Measurements from ENCODE around the gene AQP12A. TPM values are rescaled to one million over a fixed set of nuclear protein-coding genes. Genes with fewer than 3 reads are reported as not detected.
"Not testable (repeated sequence)": the region's sequence is repeated elsewhere in the genome, so short reads cannot be mapped to it uniquely, and the experiment has no call there.

The AQP12A gene
- polyA plus RNA-seq, 1 of the 3 experiments (the other 2 are of a cell fraction): not detected

- no peak for TF ChIP-seq RAD21 (IDR thresholded peaks at IDR 0.05; ENCODE audit: low read length)
- TF ChIP-seq SIN3A (IDR thresholded peaks at IDR 0.05; ENCODE audit: borderline replicate concordance, low read depth, low read length): no peak
- no peak for TF ChIP-seq ELF1 (IDR thresholded peaks at IDR 0.05)
- no peak for TF ChIP-seq NRF1 (IDR thresholded peaks at IDR 0.05; ENCODE audit: low read depth, low read length)
- H3K79me2 ChIP-seq (ENCODE audit: insufficient read depth): no peaks in the 10 kb centered on the region
- POLR2A ChIA-PET: no interaction called here
- H3K36me3 ChIP-seq (replicated peaks in 1 of 2; ENCODE audit: control insufficient read depth in 1 of 2, insufficient read depth in 2 of 2, low read length in 1 of 2): no peaks in the 10 kb centered on the region
- H3K4me3 ChIP-seq (ENCODE audit: low read depth in 2 of 2, low read length in 1 of 2): no peak overlapping the region
- 10% methylated on average over 2 of the region's 3 CpGs for WGBS (ENCODE audit: low lambda C conversion rate)
- H2AFZ ChIP-seq (ENCODE audit: low read depth): no peak overlapping the region
- no peak for DNase-seq
- no peak overlapping the region for H3K4me2 ChIP-seq
- no peaks in the 10 kb centered on the region for H3F3A ChIP-seq (replicated peaks; ENCODE audit: insufficient read depth)
- no peak overlapping the region for H3K27ac ChIP-seq (ENCODE audit: low read depth in 2 of 2, low read length in 1 of 2)
- H3K4me1 ChIP-seq (ENCODE audit: control insufficient read depth in 1 of 2, insufficient read depth in 2 of 2, low read depth in 1 of 2, low read length in 1 of 2): no peaks in the 10 kb centered on the region
- no peak overlapping the region for H3K9ac ChIP-seq
- peaks cover 15% of the 10 kb centered on the region; the same call in 1 of the 2 replicates for H3K27me3 ChIP-seq (ENCODE audit: insufficient read depth)
- H4K20me1 ChIP-seq (ENCODE audit: insufficient read depth): no peaks in the 10 kb centered on the region
- no peaks in the 10 kb centered on the region for H3K9me2 ChIP-seq
- CTCF ChIA-PET: interaction anchor here (1.3 kb wide), 2 partner anchors 10 to 47 kb away, joined by 3 read pairs; no protein-coding TSS in a partner anchor
- H3K9me3 ChIP-seq: no peaks in the 10 kb centered on the region
Observed at GRCh38 chr2:240651185-240651584, 40.5 kb upstream of the AQP12A start.

- H2AFZ ChIP-seq (ENCODE audit: low read depth): 0 out of 2 replicates have a peak overlapping the region, but pooled peaks have one; percentile 29
- no peak overlapping the region for H3K4me3 ChIP-seq (ENCODE audit: low read depth in 2 of 2, low read length in 1 of 2)
- H3K27ac ChIP-seq (ENCODE audit: low read depth in 2 of 2, low read length in 1 of 2): no peak overlapping the region
- H3K27me3 ChIP-seq (ENCODE audit: insufficient read depth): peaks cover 15% of the 10 kb centered on the region; the same call in 1 of the 2 replicates
- no peaks in the 10 kb centered on the region for H3K9me2 ChIP-seq
- no peaks in the 10 kb centered on the region for H3K4me1 ChIP-seq (ENCODE audit: control insufficient read depth in 1 of 2, insufficient read depth in 2 of 2, low read depth in 1 of 2, low read length in 1 of 2)
- H3K9me3 ChIP-seq: no peaks in the 10 kb centered on the region
- no peak overlapping the region for H3K9ac ChIP-seq
- H3K36me3 ChIP-seq (replicated peaks in 1 of 2; ENCODE audit: control insufficient read depth in 1 of 2, insufficient read depth in 2 of 2, low read length in 1 of 2): no peaks in the 10 kb centered on the region
- no peaks in the 10 kb centered on the region for H3K79me2 ChIP-seq (ENCODE audit: insufficient read depth)
- 32% methylated on average over 10 of the region's 10 CpGs for WGBS (ENCODE audit: low lambda C conversion rate)
- H4K20me1 ChIP-seq (ENCODE audit: insufficient read depth): no peaks in the 10 kb centered on the region
- no peak for TF ChIP-seq RCOR1 (IDR thresholded peaks at IDR 0.05; ENCODE audit: low read length)
- H3K4me2 ChIP-seq: no peak overlapping the region
- DNase-seq: no peak
- no peaks in the 10 kb centered on the region for H3F3A ChIP-seq (replicated peaks; ENCODE audit: insufficient read depth)
- POLR2A ChIA-PET: no interaction called here
- CTCF ChIA-PET: interaction anchor here (1.1 to 1.5 kb wide), 2 partner anchors 17 to 48 kb away, joined by 3 read pairs; no protein-coding TSS in a partner anchor
Observed at GRCh38 chr2:240655931-240656886, 35.5 kb upstream of the AQP12A start.

GRCh38 chr2:240659883-240660282 is 31.8 kb upstream of the AQP12A start:
- H3K79me2 ChIP-seq (ENCODE audit: insufficient read depth); H3K4me1 ChIP-seq (ENCODE audit: control insufficient read depth in 1 of 2, insufficient read depth in 2 of 2, low read depth in 1 of 2, low read length in 1 of 2); H3F3A ChIP-seq (replicated peaks; ENCODE audit: insufficient read depth); H3K4me3 ChIP-seq (ENCODE audit: low read depth in 2 of 2, low read length in 1 of 2); H3K27ac ChIP-seq (ENCODE audit: low read depth in 2 of 2, low read length in 1 of 2); H3K9me2 ChIP-seq; H3K4me2 ChIP-seq; POLR2A ChIA-PET; H3K36me3 ChIP-seq (replicated peaks in 1 of 2; ENCODE audit: control insufficient read depth in 1 of 2, insufficient read depth in 2 of 2, low read length in 1 of 2); H4K20me1 ChIP-seq (ENCODE audit: insufficient read depth); H3K9ac ChIP-seq; H3K9me3 ChIP-seq; DNase-seq; H2AFZ ChIP-seq (ENCODE audit: low read depth): not testable (repeated sequence)
- CTCF ChIA-PET: interaction anchor here (1.2 kb wide), 1 partner anchor 62 kb away, joined by 3 read pairs; no protein-coding TSS in a partner anchor
- peaks cover 12% of the 10 kb centered on the region; the same call in 1 of the 2 replicates for H3K27me3 ChIP-seq (ENCODE audit: insufficient read depth)
- 54% methylated on average over 7 of the region's 7 CpGs for WGBS (ENCODE audit: low lambda C conversion rate)

All from SK-N-SH (cell line).